Astrocyte of the hippocampus (primary cell): ENCODE data around the gene GUCA1C.

Experiments used
- DNase-seq: peaks from one replicate; pipeline ENCODE4 v3.0.0; 2011; ENCODE audit warnings: low read depth, low spot score

Gene GUCA1C, protein sequence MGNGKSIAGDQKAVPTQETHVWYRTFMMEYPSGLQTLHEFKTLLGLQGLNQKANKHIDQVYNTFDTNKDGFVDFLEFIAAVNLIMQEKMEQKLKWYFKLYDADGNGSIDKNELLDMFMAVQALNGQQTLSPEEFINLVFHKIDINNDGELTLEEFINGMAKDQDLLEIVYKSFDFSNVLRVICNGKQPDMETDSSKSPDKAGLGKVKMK

DNA sequence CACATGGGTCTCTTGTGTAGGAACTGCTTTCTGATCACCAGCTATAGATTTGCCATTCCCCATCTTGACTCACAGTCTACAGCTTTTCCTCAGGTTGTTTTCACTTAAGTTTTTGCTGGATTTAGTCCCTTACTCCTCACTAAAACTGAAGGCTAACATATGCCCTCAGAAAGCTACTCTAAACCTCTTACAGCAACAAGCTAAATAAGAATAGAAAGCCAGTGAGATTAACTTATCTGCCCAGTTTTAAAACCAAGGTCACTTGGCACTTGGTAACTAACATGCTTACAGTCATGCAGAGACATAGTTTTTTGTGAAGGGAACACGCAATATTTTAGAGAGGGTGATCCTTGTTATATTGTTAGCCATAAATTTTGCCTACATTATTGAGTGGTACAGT is at the start of gene GUCA1C:
Gene GUCA1C (minus strand): TSS at position 180 of the 400 bp plus-strand sequence. CDS start 117 bp downstream, at position 63.
- no peak for DNase-seq

DNA sequence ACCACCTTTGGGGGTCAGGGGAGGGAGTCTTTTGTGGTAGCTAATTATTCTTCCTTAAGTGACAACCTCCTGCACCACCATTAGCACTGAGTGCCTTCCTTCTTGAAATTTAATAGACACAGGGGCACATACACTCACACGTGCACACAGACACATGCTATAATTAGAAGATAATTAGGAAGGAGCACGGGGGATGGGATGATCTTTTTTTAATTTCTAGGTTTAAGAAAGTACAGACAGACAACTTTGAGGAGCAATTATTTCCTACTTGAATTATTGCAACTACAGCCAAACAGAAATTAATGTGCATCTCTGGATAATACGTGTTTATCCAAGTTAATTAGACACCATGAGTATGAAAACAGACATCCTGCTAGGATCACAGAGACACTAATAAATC is 44.8 kb upstream of the GUCA1C start:
- DNase-seq = no peak

DNA sequence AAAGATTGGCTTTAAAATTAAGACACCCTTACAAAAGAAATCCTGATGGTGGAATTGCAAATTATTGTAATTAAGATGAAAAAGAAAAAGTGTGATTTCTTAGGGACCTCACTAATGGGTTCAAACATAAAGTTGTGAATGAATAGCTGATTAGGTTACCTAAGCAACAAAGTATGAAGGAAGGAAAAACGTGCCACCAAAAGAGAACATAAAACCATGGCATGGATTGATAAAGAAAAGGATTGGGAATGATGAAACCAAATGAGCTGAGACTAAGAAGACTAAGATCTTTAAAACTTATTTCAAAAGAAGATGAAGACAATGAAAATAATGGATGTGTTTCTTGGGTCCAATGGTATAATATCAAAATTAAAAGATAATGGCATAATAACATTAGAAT is 32.2 kb upstream of the GUCA1C start:
- DNase-seq = no peak

DNA sequence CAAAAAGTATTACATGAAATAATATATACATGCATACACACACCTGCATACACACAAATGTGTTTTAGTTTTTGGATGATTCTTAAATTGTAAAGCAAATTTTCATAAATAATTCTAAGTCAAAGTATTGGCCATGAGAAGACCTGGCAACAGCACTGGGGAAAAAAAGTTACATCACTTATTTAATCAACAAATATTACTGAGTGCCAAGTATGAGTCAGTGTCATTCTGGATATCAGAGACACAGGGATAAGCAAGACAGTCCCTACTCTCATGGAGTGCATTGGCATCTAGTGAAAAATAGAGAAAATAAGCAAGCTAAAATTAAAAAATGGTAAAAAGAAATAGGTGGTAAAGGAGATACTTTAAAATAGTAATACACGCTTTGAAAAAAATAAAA is 29.4 kb upstream of the GUCA1C start:
- no peak for DNase-seq

DNA sequence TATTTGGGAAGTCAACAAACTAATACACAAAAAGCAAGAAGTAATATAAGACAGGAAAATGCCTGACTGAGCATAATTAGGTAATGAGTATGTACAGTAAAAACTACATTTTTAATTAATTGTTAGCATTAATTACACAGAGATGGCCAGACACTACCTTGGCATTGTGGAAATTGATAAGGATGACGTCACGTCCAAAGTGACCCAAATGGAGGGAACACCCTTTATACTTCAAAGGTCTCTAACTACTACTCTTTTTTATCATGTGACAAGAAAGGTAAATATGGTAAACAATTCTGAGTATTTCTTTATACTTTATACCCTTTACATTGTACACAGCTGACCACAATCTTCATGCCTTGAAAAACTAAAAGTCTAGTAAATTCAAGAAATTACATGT is 22.4 kb upstream of the GUCA1C start:
- DNase-seq = no peak

DNA sequence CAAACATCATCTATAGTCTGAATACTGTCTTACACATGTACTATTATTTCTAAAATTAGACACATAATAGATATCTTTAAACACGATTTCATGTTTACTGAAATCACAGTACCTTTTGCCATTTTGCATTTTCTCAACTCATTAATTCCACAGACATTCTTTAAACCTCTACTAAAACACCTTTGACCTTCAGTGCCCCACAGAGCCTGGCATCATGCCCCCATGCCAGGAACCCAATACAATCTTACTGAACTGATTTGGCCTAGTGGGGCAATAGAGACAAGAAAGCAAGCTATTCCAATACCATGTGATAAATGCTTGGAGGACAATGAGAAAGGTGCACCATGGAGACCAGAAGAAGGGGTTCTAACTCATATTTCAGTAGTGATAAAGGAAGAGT is 19.3 kb upstream of the GUCA1C start:
- DNase-seq = no peak

DNA sequence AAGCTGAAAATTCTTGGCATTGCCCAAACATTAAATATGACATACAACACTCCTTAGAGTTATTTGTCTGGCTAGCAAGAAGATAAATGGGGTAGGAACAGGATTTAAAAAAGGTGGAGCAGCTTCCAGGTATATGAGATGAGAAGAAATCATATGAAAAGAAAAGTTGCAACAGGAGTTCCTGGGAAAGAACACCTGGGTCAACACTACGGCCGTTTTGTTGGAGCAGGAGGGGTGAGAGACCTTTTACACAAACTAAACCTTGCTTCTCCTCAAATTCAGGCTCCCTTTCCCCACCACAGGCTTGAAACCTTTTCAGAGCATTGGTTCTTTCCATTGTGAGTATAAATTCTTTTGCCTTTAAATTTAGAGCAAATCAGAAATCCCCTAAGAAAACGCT is 18.8 kb upstream of the GUCA1C start:
- DNase-seq = no peak

DNA sequence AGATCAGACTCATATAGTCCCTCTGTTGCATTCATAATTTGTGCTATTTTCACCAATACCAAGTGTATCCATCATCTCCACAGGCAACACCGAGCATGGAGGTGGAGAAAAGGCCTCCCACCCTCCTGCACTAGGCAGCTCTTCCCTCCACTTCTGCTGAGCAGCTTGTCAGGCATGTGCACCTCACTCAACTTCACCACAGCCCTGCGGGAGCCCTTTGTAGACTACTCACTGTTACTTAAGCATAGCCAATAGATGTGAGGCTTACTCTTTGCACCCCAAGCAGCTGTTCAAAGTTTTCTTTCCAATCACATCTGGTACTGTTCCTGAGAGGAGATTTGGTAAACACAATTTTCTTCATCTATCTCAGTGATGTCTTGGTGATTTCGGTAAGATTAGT is 16.9 kb upstream of the GUCA1C start:
- peak; percentile 7 for DNase-seq

DNA sequence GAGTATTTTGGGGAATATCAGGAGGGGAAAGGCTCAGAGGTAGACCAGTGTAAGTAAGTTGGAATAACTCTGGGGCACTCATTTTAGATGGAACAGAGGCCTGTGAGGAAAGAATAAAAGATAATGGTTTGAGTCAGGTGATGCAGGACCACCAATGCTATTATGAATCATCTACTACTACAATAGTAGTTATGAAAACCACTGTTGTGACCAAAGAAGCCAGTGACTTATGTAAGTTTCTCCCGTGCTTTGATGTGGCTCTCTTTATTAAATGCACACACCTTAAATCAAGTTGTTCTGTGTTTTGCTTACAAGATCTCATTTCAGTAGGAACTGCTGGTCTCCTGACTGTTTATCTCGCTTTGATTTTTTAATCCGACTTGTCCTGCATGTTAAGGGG is 13.1 kb upstream of the GUCA1C start:
- DNase-seq = no peak

DNA sequence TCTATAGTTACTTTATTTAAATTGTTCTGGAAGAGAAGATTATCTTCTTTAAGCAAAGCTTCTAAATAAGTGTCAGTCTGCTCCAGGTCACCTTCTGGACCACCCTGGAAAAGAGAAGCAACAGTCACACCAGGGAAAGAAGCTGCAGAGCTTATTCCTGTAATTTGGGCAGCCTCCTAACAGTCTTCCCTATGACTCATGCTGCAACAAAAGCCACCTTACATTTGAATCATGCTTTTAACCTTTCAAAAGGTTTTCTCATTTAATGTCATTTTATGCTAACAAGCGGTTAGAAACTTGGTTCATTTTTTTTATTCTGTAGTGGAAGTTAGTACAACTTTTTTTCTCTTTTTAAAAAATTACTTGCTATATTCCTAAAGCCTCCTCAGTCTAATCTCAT is 5.3 kb upstream of the GUCA1C start:
- DNase-seq = peak; percentile 55

DNA sequence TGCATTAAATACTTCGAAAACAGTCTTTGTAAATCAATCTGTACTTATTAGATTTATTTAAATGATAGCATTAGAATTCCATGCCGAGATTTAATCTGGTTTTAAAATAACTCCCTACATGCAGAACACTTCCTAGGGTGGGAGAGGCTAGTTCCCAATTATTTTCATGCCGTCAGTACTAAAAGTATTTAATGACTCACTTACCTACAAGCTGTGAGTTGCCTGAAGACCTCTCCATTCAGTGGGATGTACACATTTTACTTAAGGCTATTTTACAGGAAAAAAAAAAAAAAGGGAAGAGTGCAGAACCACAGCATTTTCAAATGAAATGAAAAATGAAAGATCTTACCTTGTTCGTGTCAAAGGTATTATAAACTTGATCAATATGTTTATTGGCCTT is 469 bp downstream of the GUCA1C start:
- no peak for DNase-seq

DNA sequence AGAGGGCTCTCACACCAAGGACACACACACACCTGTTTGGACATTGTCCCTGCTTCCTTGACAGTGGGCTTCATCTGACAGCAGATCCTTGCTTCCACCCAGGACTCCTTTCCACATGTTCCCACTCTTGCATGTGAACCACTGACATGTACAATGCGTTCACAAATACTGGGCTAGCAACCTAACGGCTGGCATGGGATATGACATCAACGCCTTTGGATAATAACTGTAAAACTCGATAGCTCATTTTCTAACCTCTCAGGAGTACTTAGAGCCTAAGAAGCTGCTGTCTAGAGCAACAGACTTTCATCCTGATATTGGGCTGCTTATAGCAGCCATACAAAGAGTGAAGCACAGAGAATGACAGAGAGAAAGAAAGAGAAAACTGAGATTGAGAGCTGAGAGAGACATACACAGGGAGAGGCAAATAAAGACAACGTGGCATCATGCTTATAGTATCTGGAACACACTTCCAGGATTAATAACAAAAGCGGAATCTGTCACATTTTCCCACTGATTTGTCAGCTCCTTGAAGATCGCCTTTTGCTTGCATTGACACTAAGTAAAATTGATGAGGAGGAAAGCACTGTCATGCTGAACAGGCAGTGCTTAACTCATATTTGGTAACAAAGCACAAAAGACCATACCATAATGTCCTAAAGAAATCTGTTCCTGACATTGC is 1.7 kb downstream of the GUCA1C start:
- no peak for DNase-seq

DNA sequence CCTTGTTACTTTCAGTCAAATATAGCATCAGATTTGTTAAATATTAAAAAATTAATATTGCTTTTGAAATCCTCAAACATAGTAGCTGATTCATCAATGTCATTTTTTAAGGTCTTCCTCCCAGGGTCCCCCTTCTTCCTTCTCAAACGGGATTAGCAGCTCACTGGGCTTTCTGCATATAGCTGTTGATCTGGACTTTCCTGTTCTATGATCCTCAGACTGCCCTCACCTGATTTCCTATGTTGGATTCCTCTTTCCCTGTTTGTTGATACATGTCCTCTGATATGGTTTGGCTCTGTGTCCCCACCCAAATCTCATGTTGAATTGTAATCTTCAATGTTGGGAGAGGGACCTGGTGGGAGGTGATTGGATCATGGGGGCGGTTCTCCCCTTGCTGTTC is 5.8 kb downstream of the GUCA1C start:
- no peak for DNase-seq

DNA sequence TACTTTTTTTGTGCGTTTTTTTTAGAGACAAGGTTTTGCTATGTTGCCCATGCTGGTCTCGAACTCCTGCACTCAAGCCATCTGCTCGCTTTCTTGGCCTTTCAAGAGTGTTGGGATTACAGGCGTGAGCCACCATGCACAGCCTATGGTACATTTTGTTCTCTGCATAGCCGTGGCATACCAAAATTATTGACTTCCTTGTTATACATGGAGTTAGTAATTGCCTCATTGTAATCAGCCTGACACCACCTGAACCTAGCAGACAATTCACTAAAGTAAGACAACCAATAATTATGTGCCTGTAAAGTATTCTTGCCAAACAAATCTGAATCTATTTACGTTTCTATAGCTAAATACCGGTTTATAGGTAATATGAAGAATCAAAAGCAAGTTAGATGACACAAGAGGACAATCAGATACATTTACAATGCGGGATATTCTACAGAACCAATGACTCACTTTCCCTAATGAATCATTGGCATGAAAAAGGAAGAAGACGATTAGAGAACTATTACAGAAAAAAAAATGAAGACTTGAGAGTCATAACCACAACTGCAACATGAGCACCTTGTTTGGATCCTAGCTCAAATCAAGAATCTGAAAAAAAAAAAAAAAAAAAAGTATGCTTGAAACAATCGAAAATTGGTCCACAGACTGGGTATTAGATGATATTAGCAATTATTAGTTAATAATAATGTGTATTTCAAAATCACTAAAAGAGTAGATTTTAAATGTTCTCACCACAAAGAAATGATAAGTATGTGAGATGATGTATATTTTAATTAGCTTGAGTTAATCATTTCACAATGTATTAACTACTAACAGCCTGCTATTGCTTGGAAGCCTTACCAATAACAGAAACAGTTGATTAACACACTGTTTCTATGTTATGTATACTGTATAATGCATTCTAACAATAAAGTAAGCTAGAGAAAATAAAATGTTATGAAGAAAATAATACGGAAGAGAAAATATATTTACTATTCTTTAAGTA is 7.1 kb downstream of the GUCA1C start:
- DNase-seq = peak; percentile 20

DNA sequence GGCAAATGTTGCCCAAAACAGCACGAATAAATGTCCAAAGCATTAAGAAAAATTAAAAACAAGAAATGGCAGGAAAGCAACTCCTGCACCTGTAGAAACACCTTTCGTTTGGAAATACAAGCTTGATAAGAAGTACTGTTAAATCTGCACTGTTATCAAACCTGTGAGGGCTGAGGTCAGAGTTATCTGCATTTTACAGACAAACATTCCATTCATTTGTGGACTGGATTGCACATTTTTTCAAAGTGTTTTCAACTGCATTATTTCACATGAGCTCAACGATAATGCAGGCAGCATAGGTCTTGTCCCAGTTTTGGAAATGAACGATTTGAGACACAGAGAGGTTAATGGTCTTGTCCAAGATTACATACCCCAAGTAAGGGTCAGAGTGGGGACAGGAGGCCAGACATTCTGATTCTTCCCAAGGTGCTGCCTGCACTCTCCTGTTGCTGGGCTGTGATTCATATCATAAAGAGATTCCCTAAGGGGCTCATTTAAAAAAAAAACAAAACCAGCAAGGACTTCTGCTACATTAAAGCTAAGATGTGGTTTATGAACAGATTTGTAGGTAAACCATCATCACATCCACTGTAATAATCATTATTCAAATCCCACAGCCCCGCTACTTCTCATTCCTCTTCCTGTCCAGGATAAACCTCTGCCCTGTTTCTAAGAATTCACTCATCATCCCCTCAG is 13.0 kb downstream of the GUCA1C start:
- peak; percentile 43 for DNase-seq

DNA sequence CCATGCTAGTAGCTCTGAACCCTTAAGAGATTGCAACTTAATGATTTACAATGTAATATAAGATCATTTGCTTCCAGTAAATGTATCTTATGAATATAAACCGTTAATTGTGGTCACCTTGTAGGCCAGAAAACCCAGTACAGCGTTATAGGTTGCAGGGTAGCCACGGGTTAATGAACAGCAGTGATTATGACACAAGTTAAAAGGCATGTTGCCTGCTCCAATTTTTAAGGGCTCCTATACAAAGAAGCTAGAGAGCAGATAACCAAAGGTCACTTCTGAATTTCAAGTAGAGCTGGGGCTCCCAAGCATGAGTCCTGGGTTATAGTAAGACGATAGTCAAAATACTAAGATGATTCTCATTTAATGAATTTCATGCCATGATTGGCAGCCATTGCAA is 13.5 kb downstream of the GUCA1C start:
- DNase-seq = no peak

DNA sequence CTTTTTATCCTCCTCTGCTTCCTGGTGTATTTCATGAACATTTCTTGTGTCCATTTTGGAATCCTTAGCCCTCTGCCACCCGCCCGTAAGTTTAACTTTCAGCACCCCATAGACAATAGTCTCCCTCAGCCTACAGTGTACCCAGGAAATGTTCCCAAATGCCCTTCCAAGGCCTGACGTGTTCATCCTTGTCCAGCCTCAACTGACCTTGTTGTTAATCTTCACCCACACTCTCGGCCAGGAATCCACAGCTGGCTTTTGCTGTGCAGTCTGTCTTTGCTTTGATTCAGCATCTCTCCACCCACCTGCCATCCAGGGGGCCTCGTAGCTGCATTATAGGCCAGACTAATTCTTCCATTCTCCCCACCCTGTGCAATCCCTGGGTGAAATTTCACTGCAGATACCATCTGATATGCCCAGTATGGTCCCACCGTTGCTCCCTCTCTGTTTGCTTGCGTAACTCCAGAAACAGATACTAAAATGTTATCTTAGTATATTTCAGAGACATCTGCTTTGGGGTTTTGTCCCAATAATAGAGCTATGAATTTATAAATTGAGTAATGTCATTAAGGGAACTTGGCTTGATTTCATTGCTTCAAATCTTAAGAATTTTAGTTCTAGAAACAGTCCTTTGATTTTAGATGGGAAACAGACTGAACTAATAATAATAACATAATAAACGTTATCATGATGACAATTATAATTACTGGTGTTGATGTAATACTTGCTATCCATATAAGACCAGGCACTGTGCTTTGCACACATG is 16.6 kb downstream of the GUCA1C start:
- DNase-seq = no peak

DNA sequence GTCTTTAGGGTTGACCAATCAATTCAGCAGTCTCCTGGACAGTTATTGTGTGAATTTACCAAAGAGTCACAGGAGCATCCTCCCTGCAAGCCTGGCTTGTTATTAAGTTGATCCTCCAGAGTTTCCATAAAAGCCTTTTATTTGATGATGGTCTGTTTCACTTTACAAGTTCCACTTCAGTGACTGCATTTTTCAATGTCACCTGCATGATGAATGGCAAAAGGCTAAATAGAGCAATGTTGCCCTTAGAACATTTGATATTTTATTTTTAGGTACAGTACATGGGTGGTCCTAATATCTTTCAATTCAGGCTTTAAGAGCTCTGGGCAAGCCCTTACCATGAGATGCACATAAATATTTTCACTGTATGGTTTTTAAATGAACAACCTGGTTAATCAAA is 22.6 kb downstream of the GUCA1C start:
- no peak for DNase-seq

DNA sequence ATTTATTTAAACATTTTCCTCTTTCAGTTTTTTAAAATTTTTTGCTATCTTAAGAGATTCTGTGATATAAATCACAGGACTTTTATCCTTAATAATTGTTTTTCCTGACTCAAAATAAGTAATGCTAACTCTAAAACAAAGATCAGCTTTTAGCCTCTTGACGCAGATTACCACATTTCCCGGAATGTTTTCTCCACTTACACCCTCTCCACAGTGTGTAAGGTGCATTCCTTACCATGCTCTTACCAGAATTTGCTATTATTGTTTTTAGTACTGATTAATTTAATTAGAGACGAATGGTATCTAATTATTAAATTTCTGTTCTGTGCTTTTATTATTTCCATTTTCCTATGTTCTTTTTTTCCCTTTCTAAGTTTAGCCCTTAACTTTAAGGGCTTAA is 34.8 kb downstream of the GUCA1C start:
- no peak for DNase-seq

DNA sequence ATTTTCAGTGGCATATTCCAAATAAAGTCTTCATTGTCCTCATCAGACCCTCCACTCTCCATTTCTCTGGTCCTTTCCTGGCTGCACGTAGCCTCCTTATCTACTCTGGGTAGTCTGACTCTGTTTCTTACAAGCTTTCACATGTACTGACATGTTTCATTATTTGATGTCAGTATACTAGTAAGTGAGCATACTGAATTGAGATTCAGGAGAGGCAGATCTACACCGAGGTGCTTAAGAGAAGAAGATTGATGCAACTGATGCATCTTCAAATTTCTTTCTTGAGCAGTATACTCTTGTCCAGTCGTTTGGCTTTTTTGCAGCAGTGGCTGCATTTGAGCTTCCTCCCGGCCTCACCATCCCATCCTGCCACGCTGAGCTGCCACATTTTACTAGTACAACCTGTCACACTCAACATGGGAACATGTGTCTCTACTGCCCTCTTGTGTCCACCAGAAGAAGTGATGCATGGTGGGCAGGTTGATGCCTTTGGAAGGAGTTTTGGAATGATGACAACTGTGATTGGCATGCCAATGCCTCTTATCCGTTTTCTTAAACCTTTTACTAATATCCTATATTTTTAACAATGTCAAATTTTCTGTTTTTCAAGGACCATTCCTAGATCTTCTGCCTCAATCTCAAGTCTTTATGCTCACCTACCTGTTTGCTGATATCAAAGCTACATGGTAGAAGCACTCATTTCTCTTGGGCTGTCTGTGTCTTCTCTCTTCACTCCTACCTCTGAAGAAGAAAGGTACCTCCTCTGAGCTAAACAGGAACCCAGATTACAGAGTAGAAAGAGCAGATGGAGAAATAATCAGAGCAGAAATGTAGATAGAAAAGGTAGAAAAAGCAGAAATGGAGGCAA is 38.7 kb downstream of the GUCA1C start:
- DNase-seq = peak; percentile 85
